Endothelial cell of hepatic sinusoid (primary cell): ENCODE data around the gene AP3D1.
"Not testable (repeated sequence)": the region's sequence is repeated elsewhere in the genome, so short reads cannot be mapped to it uniquely, and the experiment has no call there.

Source experiments
- in situ Hi-C: cut with HindIII; loops from 2 replicates; pipeline ENCODE4 v1.10.0; 2017; ENCODE audit warnings: low sequenced_read_pairs

The AP3D1 gene

GRCh38 chr19:2091926-2092525, 59.3 kb downstream of the AP3D1 start:
- in situ Hi-C loops, result not testable (repeated sequence)

GRCh38 chr19:2089727-2090053, 61.7 kb downstream of the AP3D1 start:
- in situ Hi-C loops, result no loop called here

GRCh38 chr19:2089001-2089711, 62.2 kb downstream of the AP3D1 start:
- in situ Hi-C loops, result no loop called here

- in situ Hi-C loops, result no loop called here
These were observed 63.7 kb downstream of the AP3D1 start for GRCh38 chr19:2087621-2088100.

GRCh38 chr19:2086695-2087620, 64.4 kb downstream of the AP3D1 start:
- in situ Hi-C loops, result not testable (repeated sequence)

- in situ Hi-C loops, result loop anchor here (5.0 kb wide), 1 partner anchor 148 kb away; no protein-coding TSS in a partner anchor
These were observed 66.2 kb downstream of the AP3D1 start for GRCh38 chr19:2084993-2085720.

- in situ Hi-C loops, result loop anchor here (5.0 kb wide), 1 partner anchor 146 kb away; no protein-coding TSS in a partner anchor
These were observed 68.1 kb downstream of the AP3D1 start for GRCh38 chr19:2083174-2083854.

GRCh38 chr19:2081873-2082810, 69.2 kb downstream of the AP3D1 start:
- in situ Hi-C loops, result loop anchor here (5.0 kb wide), 1 partner anchor 145 kb away; no protein-coding TSS in a partner anchor

GRCh38 chr19:2080336-2080988, 70.9 kb downstream of the AP3D1 start:
- in situ Hi-C loops, result loop anchor here (5.0 kb wide), 1 partner anchor 143 kb away; no protein-coding TSS in a partner anchor

GRCh38 chr19:2079865-2080301, 71.5 kb downstream of the AP3D1 start:
- in situ Hi-C loops, result loop anchor here (5.0 kb wide), 1 partner anchor 143 kb away; no protein-coding TSS in a partner anchor

- in situ Hi-C loops, result no loop called here
These were observed 72.1 kb downstream of the AP3D1 start for GRCh38 chr19:2079076-2079864.

- in situ Hi-C loops, result no loop called here
These were observed 73.3 kb downstream of the AP3D1 start for GRCh38 chr19:2077833-2078619.

- in situ Hi-C loops, result no loop called here
These were observed 74.0 kb downstream of the AP3D1 start for GRCh38 chr19:2077398-2077797.

GRCh38 chr19:2076526-2076944, 74.8 kb downstream of the AP3D1 start:
- in situ Hi-C loops, result no loop called here

- in situ Hi-C loops, result no loop called here
These were observed 78.4 kb downstream of the AP3D1 start for GRCh38 chr19:2072757-2073551.
